GM19463 (cell line): ENCODE results near the gene SH2D7.

ENCODE experiments used
- ATAC-seq: cut with Tn5 transposase; IDR thresholded peaks from one replicate; pipeline ENCODE4 v1.9.1; 2021; ENCODE audit warnings: mild to moderate bottlenecking, moderate library complexity; ENCODE audit not compliant: unreplicated experiment

The SH2D7 gene

GRCh38 chr15:78103406-78104118, 11.2 kb downstream of the SH2D7 start:
- ATAC-seq = peak; percentile 86

GRCh38 chr15:78104119-78104479, 11.7 kb downstream of the SH2D7 start:
- ATAC-seq = peak; percentile 19

- no peak for ATAC-seq
These were observed 12.5 kb downstream of the SH2D7 start for GRCh38 chr15:78104566-78105475.

DNA sequence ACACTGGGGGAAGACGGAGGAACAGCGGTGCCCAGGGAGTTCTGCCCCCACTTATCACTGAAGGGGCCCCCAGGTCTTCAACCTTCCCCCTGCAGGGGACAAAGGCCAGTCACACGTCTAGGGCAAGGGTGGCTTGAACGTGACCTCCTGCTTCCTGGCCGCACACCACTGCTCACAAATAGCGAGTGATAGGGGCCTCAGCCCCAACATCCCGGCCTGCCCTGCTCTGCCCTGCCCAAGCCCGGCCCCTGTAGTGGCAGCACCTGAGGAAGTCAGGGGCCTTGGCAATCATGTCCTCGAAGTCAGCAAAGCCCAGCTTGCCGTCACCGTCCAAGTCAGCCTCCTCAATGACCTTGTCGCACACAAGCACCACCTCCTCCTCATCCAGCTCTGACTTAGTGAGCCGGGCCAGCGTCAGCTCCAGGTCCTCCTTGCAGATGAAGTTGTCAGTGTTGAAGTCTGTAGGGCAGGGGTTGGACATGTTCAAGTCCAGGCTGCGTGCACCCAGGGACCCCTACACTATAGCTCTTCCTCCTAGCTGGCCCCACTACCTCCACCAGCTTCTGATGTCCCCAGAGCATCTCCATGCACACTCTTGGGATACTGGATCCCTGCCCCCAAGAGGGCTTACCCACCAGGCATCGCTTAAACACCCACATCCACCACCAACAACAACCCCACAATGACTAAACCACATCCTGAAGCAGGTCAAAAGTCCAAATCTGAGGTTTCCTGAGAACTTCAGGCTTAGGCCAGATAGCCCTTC, 13.3 kb downstream of the SH2D7 start:
- ATAC-seq = no peak

GRCh38 chr15:78107471-78107870, 15.1 kb downstream of the SH2D7 start:
- ATAC-seq = no peak

DNA sequence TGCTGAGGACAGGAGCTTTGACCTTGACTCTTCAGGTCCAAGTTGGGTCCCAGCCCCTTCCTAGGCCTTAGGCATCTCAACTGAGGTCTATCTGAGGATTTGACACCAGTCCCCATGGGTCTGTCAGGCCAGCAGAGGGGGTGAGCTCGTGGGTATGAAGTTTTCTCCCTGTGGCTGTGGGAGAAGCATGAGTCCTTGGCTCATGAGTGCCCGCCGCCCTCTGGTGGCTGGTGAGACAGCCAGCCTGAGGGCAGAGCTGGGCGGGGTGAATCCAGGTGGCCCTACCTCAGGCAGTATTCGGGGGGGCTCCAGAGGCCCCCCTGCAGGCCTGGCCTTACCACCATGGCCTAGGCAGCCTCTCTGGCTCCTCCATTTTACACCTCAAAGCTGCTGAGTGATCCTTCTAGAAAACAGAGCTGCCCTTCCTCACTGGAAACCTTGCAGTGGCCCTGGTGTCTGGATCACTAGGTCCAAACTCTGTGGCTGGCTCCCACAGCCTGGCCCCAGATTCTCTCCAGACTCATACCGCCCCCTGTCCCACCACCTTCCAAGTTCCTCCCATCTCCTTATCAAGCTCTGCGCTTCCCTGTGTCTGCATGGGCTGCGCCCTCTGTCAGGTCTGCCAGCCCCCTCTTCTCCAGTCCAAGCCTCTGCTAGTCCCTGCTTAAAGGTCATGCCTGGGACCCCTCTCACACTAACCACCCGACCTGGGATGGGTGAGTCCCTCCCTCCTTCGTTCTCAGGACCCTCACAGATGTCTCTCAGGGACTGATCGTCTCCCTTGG, 16.1 kb downstream of the SH2D7 start:
- ATAC-seq = peak; percentile 49

DNA sequence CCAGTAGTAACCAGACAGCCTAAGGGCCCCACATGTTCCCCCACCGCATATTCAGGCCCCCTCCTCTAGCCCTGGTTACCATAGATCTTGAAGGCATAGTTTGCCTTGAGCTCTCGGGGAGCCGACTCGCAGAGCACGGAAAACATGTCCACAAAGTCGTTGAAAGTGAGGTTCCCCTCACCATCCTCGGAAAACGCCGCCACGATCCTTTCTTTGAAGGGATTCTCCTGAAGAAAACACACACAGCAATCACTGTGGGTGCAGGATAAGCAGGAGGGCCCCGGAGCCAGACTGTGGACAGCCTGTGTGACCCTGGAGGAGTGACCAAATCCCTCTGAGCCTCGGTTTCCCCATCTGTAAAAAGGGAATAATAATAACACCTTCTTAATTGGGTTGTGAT, 16.8 kb downstream of the SH2D7 start:
- no peak for ATAC-seq

DNA sequence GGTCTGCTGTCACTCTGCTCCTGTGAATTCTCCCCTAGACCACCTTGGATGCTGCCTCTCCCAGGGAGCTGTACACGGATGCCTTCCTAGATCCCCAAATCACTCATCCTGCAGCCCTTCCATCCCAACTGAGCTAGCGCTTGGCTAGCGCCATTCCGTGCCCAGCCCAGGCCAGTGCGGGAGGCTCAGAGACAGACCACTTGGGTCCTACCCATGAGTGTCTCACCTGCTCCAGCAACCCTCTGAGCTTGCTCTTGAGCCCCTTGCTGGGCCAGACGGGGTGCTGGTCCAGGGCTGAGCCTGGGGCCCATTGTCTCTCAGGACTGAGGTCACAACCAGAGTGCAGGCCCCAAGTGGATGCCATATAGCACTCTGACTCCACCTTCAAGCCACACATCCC, 17.7 kb downstream of the SH2D7 start:
- ATAC-seq = no peak

GRCh38 chr15:78110916-78111475, 18.6 kb downstream of the SH2D7 start:
- no peak for ATAC-seq

- ATAC-seq = no peak
These were observed 19.4 kb downstream of the SH2D7 start for GRCh38 chr15:78111788-78112187.

DNA sequence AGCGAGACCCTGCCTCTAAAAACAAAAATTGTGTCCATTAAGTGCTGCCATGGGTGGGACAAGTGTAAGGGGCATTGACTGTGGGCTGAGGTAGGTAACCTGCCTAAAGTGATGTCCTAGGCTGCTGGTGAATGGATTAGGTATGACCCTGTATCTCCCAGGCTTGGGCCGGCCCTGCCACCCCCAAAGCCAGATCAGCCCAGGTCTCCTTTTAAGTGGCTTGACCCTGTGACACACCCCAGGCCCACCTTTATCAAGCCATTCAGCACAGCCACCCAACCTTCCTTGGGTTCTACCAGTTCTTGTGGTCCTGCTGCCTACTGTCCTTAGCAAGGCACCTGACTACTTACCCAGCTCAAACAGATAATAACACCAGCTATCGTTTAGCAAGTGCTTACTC, 20.2 kb downstream of the SH2D7 start:
- ATAC-seq = no peak

- ATAC-seq = no peak
These were observed 28.2 kb downstream of the SH2D7 start for GRCh38 chr15:78120523-78120922.

DNA sequence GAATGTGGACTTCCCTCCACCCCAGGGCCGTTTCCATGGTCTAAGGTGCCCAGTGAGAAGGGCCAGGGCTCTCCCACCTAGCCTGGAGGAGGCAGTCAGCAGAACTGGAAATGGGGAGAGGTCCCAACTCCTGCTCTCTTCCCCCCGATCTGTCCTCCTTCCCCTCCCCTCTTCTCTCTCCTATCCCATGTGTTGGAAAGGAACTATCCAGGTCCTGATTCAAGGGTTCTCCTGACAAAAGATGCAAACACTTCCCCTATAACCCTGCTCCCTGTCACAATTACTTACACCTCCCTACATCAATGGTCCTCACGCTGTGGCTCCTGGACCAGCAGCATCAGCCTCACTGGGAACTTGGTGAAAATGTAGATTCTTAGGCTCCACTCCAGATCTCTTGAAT, 32.9 kb downstream of the SH2D7 start:
- ATAC-seq = no peak

DNA sequence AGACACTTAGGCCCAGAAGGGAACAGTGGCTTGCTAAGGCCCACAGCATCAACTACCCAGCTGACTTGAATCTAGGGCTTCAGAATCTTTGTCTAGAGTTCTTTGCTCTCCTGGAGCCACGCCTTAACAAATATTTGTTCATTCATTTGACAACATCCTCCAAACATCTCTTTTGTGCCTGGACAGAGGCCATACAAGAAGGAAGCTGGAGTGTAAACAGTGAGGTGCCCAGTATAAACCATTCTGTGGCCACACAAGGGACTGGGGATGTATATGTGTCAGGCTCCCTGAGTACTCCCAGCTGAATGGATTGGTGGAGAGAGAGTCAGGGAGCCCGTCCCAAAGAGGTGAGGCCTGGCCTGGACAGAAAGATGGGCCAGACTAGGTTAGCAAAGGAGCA, 35.5 kb downstream of the SH2D7 start:
- no peak for ATAC-seq

DNA sequence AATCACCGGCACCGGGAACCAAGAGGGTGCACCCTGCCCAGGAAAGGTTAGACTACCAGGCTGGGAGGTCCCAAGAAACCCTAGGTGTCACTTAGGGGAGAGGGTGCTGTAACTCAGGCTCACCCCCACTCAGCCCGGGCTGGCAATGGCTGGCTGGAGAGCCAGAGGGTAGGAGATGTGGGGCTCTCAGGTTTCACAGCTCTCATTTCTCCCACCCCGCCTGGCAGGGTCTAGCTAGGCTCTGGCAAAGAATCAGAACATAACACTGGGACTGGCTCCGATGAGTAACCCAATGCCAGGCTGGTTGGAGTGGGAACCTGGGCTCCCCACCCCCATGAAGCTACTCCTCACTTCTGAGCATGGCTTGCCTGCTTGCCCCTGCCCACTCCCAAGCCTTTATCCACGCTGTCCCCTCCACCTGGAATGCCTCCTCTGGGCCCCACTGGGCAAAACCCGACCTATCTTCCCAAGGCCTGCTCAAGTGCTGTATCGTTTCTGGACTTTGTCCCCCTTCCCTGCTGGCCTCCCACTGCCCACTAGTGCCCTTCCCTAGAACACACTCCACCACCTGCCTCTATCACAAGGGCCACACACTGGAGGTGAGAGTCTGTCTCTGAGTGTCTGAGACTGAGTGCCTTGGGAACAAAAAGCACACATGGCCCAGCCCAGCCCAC, 36.9 kb downstream of the SH2D7 start:
- no peak for ATAC-seq

- no peak for ATAC-seq
These were observed 37.5 kb downstream of the SH2D7 start for GRCh38 chr15:78129751-78130287.

- peak; percentile 45 for ATAC-seq
These were observed 38.3 kb downstream of the SH2D7 start for GRCh38 chr15:78130466-78131294.

- ATAC-seq = peak; percentile 93
These were observed 39.1 kb downstream of the SH2D7 start, which contains the start of gene CIB2 for GRCh38 chr15:78131295-78132061. Gene CIB2, minus strand, starts transcription at chr15:78131445. Its CDS starts 230 bp downstream, at chr15:78131215.
